SU-DHL-6 (cell line): ENCODE data around the gene MARK1.
"Not testable (repeated sequence)": the region's sequence is repeated elsewhere in the genome, so short reads cannot be mapped to it uniquely, and the experiment has no call there.

Experiments
- H2AFZ ChIP-seq: fragments of 200-600 bp; sonication (generic); 2 replicates; pipeline ENCODE4 v1.6.1; 2014; ENCODE audit warnings: low read depth, mild to moderate bottlenecking, moderate library complexity, mixed read lengths, antibody characterized with exemption, low read length; ENCODE audit not compliant: severe bottlenecking
- H3F3A ChIP-seq: fragments of 200-600 bp; shearing (Covaris generic); 2 replicates; pipeline ENCODE4 v1.6.0; 2016; ENCODE audit warnings: antibody characterized with exemption, mild to moderate bottlenecking; ENCODE audit not compliant: insufficient read depth
- H3K27ac ChIP-seq: fragments of 200-600 bp; sonication (generic); 2 replicates; pipeline ENCODE4 v1.5.1; 2016; ENCODE audit warnings: low read depth, mild to moderate bottlenecking, low read length, moderate library complexity, mixed read lengths
- H3K27me3 ChIP-seq: fragments of 200-600 bp; sonication (generic), shearing (Covaris generic); 2 replicates; pipeline ENCODE4 v1.6.0; 2014; ENCODE audit warnings: mild to moderate bottlenecking, low read length
- H3K36me3 ChIP-seq: fragments of 200-600 bp; sonication (generic); 2 replicates; pipeline ENCODE4 v1.6.1; 2014; ENCODE audit warnings: mild to moderate bottlenecking, low read length, mixed read lengths
- H3K4me2 ChIP-seq: fragments of 300-600, 200-600 bp; shearing (Covaris generic), sonication (generic); 2 replicates; pipeline ENCODE4 v1.6.0; 2014; ENCODE audit warnings: low read length, low read depth, mild to moderate bottlenecking; ENCODE audit not compliant: poor library complexity, severe bottlenecking
- H3K4me3 ChIP-seq: fragments of 200-600 bp; sonication (generic); 2 replicates; pipeline ENCODE4 v1.5.1; 2014; ENCODE audit warnings: antibody characterized with exemption, low read length, mild to moderate bottlenecking, mixed read lengths; ENCODE audit not compliant: insufficient read depth, poor library complexity, severe bottlenecking
- H3K79me2 ChIP-seq: fragments of 200-600 bp; sonication (generic); 2 replicates; pipeline ENCODE4 v1.6.1; 2014; ENCODE audit warnings: mild to moderate bottlenecking, low read length, moderate library complexity; ENCODE audit not compliant: insufficient read depth
- H3K9ac ChIP-seq: fragments of 200-600 bp; sonication (generic); 2 replicates; pipeline ENCODE4 v1.7.0; 2014; ENCODE audit warnings: mild to moderate bottlenecking, low read length
- H3K9me2 ChIP-seq: fragments of 200-600 bp; sonication (generic); replicated peaks from 2 replicates; pipeline ENCODE4 v1.6.1; 2014; ENCODE audit warnings: low read length; ENCODE audit not compliant: insufficient read depth
- H3K9me3 ChIP-seq: fragments of 200-600 bp; sonication (generic); 2 replicates; pipeline ENCODE4 v1.6.1; 2014; ENCODE audit warnings: low read length, mixed read lengths; ENCODE audit not compliant: insufficient read depth
- H4K20me1 ChIP-seq: fragments of 200-600 bp; sonication (generic); 2 replicates; pipeline ENCODE4 v1.6.1; 2014; ENCODE audit warnings: low read depth, mild to moderate bottlenecking, antibody characterized with exemption, low read length, moderate library complexity, mixed read lengths
- CTCF ChIP-seq: fragments of 200-600 bp; sonication (generic); IDR thresholded peaks from one replicate; pipeline ENCODE4 v1.5.1; 2017; ENCODE audit warnings: antibody characterized with exemption, mild to moderate bottlenecking, low read length, moderate library complexity; ENCODE audit not compliant: insufficient read depth, poor library complexity, severe bottlenecking
- EZH2phosphoT487 ChIP-seq: fragments of 200-600 bp; sonication (generic), shearing (Covaris generic); conservative IDR thresholded peaks from 2 replicates; pipeline ENCODE4 v1.6.1; 2018; ENCODE audit warnings: mild to moderate bottlenecking, antibody characterized with exemption, low read length, moderate library complexity, mixed read lengths

Gene MARK1

DNA sequence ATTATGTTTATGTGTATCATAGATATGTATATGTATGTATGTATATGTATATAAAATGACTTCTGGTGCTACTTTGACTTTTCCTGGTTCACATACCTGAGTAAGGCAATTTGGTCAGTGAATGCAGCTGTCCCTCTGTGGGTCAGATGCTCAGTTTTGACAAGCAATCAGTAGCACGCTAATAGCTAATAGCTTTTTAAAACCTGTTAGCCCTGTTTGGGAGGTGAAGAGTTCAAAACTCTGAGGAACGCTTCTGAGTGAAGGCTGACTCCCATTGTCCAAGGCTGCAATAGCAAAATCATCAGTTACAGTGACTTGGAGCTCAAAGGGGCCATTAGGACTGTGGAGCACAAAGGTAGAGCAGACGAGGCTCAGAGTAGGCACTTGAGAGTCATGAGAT lies 67.2 kb downstream of the MARK1 start:
- no peaks in the 10 kb centered on the region for H3K9me3 ChIP-seq
- TF ChIP-seq CTCF (no peak), EZH2phosphoT487 (no peak)
- H3K4me2 ChIP-seq, result no peak overlapping the region
- no peaks in the 10 kb centered on the region for H4K20me1 ChIP-seq
- 0 out of 2 replicates have a peak, but pooled peaks cover 6% of the 10 kb centered on the region for H3K9me2 ChIP-seq
- no peak overlapping the region for H3K4me3 ChIP-seq
- H3F3A ChIP-seq, result no peaks in the 10 kb centered on the region
- H3K27me3 ChIP-seq, result no peaks in the 10 kb centered on the region
- H3K9ac ChIP-seq, result no peak overlapping the region
- H3K79me2 ChIP-seq, result no peaks in the 10 kb centered on the region
- H3K36me3 ChIP-seq, result no peaks in the 10 kb centered on the region
- no peak overlapping the region for H3K27ac ChIP-seq
- H2AFZ ChIP-seq, result no peak overlapping the region

DNA sequence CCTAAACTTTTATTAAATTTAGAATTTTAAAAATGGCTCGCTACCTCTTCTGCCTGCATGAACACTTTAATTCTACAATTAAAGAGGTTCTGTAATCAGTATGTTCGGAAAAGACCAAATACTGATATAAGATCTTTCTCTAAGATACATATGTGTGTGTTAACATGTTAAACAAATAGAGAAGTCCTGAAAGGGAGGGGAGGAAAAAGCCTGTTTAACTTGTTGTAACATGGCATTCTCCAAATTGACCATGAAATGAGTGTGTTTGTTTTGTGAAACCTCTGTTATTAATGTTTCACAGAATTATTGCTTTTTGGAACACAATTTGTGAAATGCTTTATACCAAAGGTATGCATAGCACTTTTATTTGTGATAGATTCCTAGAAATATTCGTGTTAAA lies 77.0 kb downstream of the MARK1 start:
- TF ChIP-seq EZH2phosphoT487 (no peak), CTCF (no peak)
- Histone ChIP-seq H3K9ac (no peak overlapping the region), H3K9me2 (no peaks in the 10 kb centered on the region), H3K36me3 (no peaks in the 10 kb centered on the region), H2AFZ (no peak overlapping the region), H3K4me2 (no peak overlapping the region), H3K9me3 (no peaks in the 10 kb centered on the region), H3F3A (no peaks in the 10 kb centered on the region), H3K27ac (no peak overlapping the region), H3K27me3 (no peaks in the 10 kb centered on the region), H4K20me1 (no peaks in the 10 kb centered on the region), H3K79me2 (no peaks in the 10 kb centered on the region), H3K4me3 (no peak overlapping the region)

DNA sequence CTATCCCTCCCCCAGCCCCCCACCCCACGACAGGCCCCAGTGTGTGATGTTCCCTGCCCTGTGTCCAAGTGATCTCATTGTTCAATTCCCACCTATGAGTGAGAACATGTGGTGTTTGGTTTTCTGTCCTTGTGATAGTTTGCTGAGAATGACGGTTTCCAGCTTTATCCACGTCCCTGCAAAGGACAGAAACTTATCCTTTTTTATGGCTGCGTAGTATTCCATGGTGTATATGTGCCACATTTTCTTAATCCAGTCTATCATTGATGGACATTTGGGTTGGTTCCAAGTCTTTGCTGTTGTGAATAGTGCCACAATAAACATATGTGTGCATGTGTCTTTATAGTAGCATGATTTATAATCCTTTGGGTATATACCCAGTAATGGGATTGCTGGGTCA lies 77.7 kb downstream of the MARK1 start:
- H3K9me2 ChIP-seq, H3F3A ChIP-seq, H3K9me3 ChIP-seq, H3K79me2 ChIP-seq, H3K27ac ChIP-seq, H3K4me2 ChIP-seq, H3K36me3 ChIP-seq, H3K4me3 ChIP-seq, H4K20me1 ChIP-seq, H3K9ac ChIP-seq, H2AFZ ChIP-seq, H3K27me3 ChIP-seq: not testable (repeated sequence)

DNA sequence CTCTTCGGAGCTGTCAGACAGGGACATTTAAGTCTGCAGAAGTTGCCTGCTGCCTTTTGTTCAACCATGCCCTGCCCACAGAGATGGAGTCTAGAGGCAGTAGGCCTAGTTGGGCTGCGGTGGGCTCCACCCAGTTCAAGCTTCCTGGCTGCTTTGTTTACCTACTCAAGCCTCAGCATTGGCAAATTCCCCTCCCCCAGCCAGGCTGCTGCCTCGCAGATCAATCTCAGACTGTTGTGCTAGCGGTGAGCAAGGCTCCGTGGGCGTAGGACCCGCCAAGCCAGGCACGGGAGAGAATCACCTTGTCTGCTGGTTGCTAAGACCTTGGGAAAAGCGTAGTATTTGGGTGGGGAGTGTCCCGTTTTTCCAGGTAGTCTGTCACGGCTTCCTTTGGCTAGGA lies 83.2 kb downstream of the MARK1 start:
- not testable (repeated sequence) for H4K20me1 ChIP-seq, H3K4me3 ChIP-seq, H3K4me2 ChIP-seq, H3K9me2 ChIP-seq, H3K27me3 ChIP-seq, H3K79me2 ChIP-seq, H3F3A ChIP-seq, H3K27ac ChIP-seq, H3K9me3 ChIP-seq, H2AFZ ChIP-seq, H3K9ac ChIP-seq, H3K36me3 ChIP-seq
